Omental fat pad (tissue), 4 donors: ENCODE results near the gene TECPR2. TPM values are rescaled to one million over a fixed set of nuclear protein-coding genes. Genes with fewer than 3 reads are reported as not detected.

Experiments used
- ATAC-seq: fragments of 150-250 bp; one replicate; pipeline ENCODE4 v1.9.1; 2016; ENCODE audit warnings: mild to moderate bottlenecking, moderate library complexity; ENCODE audit not compliant: low FRiP score
- DNase-seq: peaks from one replicate; pipeline ENCODE4 v3.0.0-alpha.2; 2019; ENCODE audit warnings: low spot score
- total RNA-seq, 4 donors: library from RNA; depleted of rRNA; stranded (reverse); fragments of >200 nt; gene quantifications; one replicate each; pipeline ENCODE4 v1.1.0, GENCODE V29; 2016
- TF ChIP-seq, protein P1 (sequence below), 3 donors: fragments of 450-650 bp; IDR thresholded peaks; one replicate each; pipeline ENCODE4 v1.5.1; 2016 to 2017; ENCODE audit warnings: antibody characterized with exemption in 3 of 3, mild to moderate bottlenecking in 3 of 3, moderate library complexity in 2 of 3

Gene TECPR2
- total RNA-seq, 4 donors from 2014 or later, result 12.7 to 46.0 (median 17.9) TPM

- TF ChIP-seq, protein P1, sequence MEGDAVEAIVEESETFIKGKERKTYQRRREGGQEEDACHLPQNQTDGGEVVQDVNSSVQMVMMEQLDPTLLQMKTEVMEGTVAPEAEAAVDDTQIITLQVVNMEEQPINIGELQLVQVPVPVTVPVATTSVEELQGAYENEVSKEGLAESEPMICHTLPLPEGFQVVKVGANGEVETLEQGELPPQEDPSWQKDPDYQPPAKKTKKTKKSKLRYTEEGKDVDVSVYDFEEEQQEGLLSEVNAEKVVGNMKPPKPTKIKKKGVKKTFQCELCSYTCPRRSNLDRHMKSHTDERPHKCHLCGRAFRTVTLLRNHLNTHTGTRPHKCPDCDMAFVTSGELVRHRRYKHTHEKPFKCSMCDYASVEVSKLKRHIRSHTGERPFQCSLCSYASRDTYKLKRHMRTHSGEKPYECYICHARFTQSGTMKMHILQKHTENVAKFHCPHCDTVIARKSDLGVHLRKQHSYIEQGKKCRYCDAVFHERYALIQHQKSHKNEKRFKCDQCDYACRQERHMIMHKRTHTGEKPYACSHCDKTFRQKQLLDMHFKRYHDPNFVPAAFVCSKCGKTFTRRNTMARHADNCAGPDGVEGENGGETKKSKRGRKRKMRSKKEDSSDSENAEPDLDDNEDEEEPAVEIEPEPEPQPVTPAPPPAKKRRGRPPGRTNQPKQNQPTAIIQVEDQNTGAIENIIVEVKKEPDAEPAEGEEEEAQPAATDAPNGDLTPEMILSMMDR (IDR thresholded peaks at IDR 0.05), result no peak
- ATAC-seq (no peak), DNase-seq (no peak)
These were observed 11.5 kb downstream of the TECPR2 start for GRCh38 chr14:102374264-102374663.

DNA sequence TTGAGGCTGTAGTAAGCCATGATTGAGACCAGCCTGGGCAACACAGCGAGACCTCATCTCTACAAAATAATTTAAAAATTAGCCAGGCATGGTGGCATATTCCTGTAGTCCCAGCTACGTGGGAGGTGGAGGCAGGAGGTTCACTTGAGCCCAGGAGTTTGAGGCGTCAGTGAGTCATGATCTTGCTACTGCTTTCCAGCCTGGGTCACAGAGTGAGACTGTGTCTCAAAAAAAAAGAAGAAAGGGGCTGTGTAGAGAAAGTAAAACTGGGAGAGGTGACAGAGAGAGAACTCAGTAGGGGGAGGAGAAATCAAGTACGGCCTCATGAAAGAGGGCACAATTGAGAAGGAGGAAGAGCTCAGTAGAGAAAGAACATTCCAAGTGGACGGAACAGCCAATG, 12.4 kb downstream of the TECPR2 start:
- TF ChIP-seq, protein P1 (IDR thresholded peaks at IDR 0.05), result no peak
- no peak for ATAC-seq
- DNase-seq, result no peak

GRCh38 chr14:102377696-102378095, 15.0 kb downstream of the TECPR2 start:
- TF ChIP-seq, protein P1 (IDR thresholded peaks at IDR 0.05), result no peak
- ATAC-seq (no peak), DNase-seq (no peak)

DNA sequence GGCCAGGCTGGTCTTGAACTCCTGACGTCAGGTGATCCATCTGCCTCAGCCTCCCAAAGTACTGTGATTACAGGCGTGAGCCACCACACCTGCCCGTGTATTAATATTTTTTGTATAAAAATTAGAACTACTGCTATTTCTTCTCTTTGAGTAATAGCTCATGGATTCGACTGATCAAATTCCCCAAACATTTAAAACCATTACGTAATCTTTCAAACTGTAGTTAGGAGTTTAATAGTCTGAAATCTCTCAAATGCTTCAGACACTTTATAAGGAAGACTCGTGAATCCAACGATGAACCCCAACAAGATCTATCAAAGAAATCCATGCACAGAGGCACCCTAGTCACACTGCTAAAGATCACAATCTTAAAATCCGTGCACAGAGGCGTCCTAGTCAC, 16.1 kb downstream of the TECPR2 start:
- no peak for ATAC-seq
- TF ChIP-seq, protein P1 (IDR thresholded peaks at IDR 0.05), result no peak
- DNase-seq, result no peak

GRCh38 chr14:102387086-102387485, 24.3 kb downstream of the TECPR2 start:
- ATAC-seq, result no peak
- DNase-seq, result no peak
- TF ChIP-seq, protein P1 (IDR thresholded peaks at IDR 0.05), result no peak

DNA sequence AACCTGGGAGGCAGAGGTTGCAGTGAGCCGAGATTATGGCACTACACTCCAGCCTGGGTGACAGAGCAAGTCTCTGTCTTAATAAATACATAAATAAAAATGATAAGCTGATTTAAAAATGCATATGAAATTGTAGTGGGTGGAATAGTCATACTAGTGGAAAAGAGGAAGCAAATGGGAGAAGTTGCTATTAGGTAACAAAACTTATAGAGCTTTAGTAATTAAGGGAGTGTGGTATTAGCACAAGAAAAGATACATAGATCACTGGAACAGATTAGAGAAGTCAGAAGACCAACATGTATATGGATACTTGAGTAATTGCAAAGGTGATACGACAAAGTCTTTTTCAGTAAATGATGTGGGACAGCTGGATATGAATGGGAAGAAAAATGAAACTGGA, 26.5 kb downstream of the TECPR2 start:
- no peak for ATAC-seq
- DNase-seq, result no peak
- TF ChIP-seq, protein P1 (IDR thresholded peaks at IDR 0.05), result no peak

DNA sequence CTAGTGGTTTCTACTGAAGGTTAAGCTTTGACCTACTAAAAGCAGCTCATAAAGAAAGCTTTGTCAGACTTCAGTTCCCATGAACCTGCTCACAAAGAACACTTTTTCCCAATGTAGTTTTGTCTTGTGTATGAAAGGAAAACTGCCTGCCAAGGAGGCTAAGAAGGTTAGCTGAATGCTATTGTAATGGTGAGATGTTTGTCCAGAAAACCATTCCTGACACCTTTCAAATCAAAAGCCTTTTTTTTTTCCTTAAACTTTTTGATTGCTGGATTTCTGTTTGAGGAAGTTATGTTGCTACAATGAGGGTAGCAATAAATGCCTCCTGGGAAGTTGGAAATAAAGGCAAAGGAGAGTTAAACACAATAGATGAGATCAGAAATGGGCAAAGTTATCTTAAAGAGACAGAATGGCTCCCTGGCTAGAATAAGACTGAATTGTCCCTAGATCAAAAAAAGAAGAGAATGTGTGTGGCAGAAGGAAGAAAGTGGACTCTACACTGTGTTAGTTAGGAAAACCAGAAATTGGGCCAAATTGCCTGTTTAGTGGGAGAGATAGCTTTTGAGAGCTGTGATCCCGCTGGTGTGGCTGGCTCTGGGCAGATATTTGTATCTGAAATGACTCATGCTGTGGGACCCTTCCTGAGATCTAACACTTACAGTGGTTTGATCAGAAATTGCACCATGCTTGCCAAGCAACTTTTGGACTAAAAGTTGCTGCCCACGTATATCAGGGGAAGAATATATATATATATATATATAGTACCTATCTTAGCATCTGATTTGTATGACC, 27.5 kb downstream of the TECPR2 start:
- ATAC-seq, result no peak
- no peak for DNase-seq
- TF ChIP-seq, protein P1 (IDR thresholded peaks at IDR 0.05), result no peak
